Hematopoietic multipotent progenitor cell treated with erythropoietin and hydrocortisone succinate and interleukin-3 and kit ligand, for 17 days (in vitro differentiated cells): ENCODE measurements around the gene GRIK5.

Experiments
- DNase-seq: peaks from one replicate; pipeline ENCODE4 v3.0.0-alpha.2; 2015; ENCODE audit warnings: low spot score

Gene GRIK5

GRCh38 chr19:41990615-41991014 lies 79.4 kb downstream of the GRIK5 start:
- DNase-seq: no peak

GRCh38 chr19:41990028-41990427 lies 80.0 kb downstream of the GRIK5 start:
- DNase-seq: no peak

GRCh38 chr19:41988947-41989346 lies 81.1 kb downstream of the GRIK5 start:
- no peak for DNase-seq

- DNase-seq: no peak
Measured at GRCh38 chr19:41987141-41987860, 82.7 kb downstream of the GRIK5 start.

- DNase-seq: no peak
Measured at GRCh38 chr19:41984961-41985360, 85.0 kb downstream of the GRIK5 start.

GRCh38 chr19:41981724-41982123 lies 88.3 kb downstream of the GRIK5 start:
- DNase-seq: no peak

- no peak for DNase-seq
Measured at GRCh38 chr19:41978470-41978869, 91.5 kb downstream of the GRIK5 start.

- DNase-seq: no peak
Measured at GRCh38 chr19:41977916-41978315, 92.1 kb downstream of the GRIK5 start.

- DNase-seq: no peak
Measured at GRCh38 chr19:41974652-41975051, 95.4 kb downstream of the GRIK5 start.

GRCh38 chr19:41971363-41971762 lies 98.6 kb downstream of the GRIK5 start:
- no peak for DNase-seq

GRCh38 chr19:41969772-41970458 lies 100.1 kb downstream of the GRIK5 start:
- no peak for DNase-seq

GRCh38 chr19:41968751-41969595 lies 101.0 kb downstream of the GRIK5 start:
- DNase-seq: no peak

- DNase-seq: no peak
Measured at GRCh38 chr19:41967054-41967783, 102.8 kb downstream of the GRIK5 start.

GRCh38 chr19:41965106-41965505 lies 104.9 kb downstream of the GRIK5 start:
- no peak for DNase-seq

- DNase-seq: no peak
Measured at GRCh38 chr19:41960973-41961372, 109.0 kb downstream of the GRIK5 start.

GRCh38 chr19:41959056-41960053 lies 110.7 kb downstream of the GRIK5 start, which contains the start of gene RABAC1:
Gene RABAC1, minus strand, starts transcription at chr19:41959321. Its CDS starts 29 bp downstream, at chr19:41959292.
- peak; percentile 84 for DNase-seq

- peak; percentile 60 for DNase-seq
Measured at GRCh38 chr19:41958367-41959055, 111.5 kb downstream of the GRIK5 start.

- peak; percentile 75 for DNase-seq
Measured at GRCh38 chr19:41957838-41958366, 112.1 kb downstream of the GRIK5 start.

- DNase-seq: no peak
Measured at GRCh38 chr19:41957161-41957837, 112.7 kb downstream of the GRIK5 start.
